Progenitor cell of endocrine pancreas (in vitro differentiated cells): ENCODE measurements around the gene MTREX. TPM values are rescaled to one million over a fixed set of nuclear protein-coding genes. Genes with fewer than 3 reads are reported as not detected.

ENCODE experiments used
- DNase-seq: peaks from one replicate; pipeline ENCODE4 v3.0.0; 2021; ENCODE audit warnings: low spot score; ENCODE audit not compliant: unreplicated experiment
- H3K27ac Mint-ChIP-seq: 2 replicates; pipeline ENCODE4 v1.8.0; 2021; ENCODE audit warnings: mild to moderate bottlenecking, moderate library complexity, mixed read lengths
- H3K27me3 Mint-ChIP-seq: 2 replicates; pipeline ENCODE4 v1.8.0; 2021; ENCODE audit warnings: mixed read lengths
- H3K36me3 Mint-ChIP-seq: 2 replicates; pipeline ENCODE4 v1.8.0; 2022; ENCODE audit warnings: mixed read lengths; ENCODE audit not compliant: insufficient read depth
- H3K4me1 Mint-ChIP-seq: 2 replicates; pipeline ENCODE4 v1.8.0; 2021; ENCODE audit warnings: low read depth, mixed read lengths
- H3K4me3 Mint-ChIP-seq: 2 replicates; pipeline ENCODE4 v1.8.0; 2021; ENCODE audit warnings: low read depth, mild to moderate bottlenecking, moderate library complexity, mixed read lengths
- H3K9me3 Mint-ChIP-seq: 2 replicates; pipeline ENCODE4 v1.8.0; 2021; ENCODE audit warnings: low read depth, mixed read lengths
- total RNA-seq: library from RNA; stranded (reverse); gene quantifications from 2 replicates; pipeline ENCODE4 v1.2.1, GENCODE V29; 2021
- TF ChIP-seq, protein P1 (sequence below): fragments of 200-600 bp; sonication (generic); IDR thresholded peaks from one replicate; pipeline ENCODE4 v1.5.0; 2021; ENCODE audit warnings: antibody characterized with exemption, mild to moderate bottlenecking; ENCODE audit not compliant: unreplicated experiment

Gene MTREX
- total RNA-seq, 1 donor from 2014 or later, result 75.5 TPM

DNA sequence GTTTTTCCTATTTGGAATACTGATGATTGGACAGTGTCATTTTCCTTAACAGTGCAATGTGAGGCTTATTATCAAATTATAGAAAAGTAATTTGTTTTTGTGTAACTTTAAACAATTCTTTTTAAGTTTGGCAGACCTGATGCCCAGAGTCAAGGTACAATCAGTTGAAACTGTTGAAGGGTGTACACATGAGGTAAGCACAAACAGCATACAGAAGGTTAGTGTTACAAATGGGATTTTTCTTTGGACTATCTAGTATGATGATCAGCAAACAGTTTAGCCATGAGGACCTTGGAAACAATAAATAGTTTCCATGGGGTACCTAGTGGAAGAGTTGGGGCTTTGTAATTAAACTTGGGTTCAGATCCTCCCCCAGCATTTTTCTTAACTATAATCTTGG lies 16.2 kb downstream of the MTREX start:
- H3K27me3 Mint-ChIP-seq, result no peaks in the 10 kb centered on the region
- peaks cover 16% of the 10 kb centered on the region for H3K36me3 Mint-ChIP-seq
- H3K4me1 Mint-ChIP-seq, result peaks cover 2% of the 10 kb centered on the region
- TF ChIP-seq, protein P1, sequence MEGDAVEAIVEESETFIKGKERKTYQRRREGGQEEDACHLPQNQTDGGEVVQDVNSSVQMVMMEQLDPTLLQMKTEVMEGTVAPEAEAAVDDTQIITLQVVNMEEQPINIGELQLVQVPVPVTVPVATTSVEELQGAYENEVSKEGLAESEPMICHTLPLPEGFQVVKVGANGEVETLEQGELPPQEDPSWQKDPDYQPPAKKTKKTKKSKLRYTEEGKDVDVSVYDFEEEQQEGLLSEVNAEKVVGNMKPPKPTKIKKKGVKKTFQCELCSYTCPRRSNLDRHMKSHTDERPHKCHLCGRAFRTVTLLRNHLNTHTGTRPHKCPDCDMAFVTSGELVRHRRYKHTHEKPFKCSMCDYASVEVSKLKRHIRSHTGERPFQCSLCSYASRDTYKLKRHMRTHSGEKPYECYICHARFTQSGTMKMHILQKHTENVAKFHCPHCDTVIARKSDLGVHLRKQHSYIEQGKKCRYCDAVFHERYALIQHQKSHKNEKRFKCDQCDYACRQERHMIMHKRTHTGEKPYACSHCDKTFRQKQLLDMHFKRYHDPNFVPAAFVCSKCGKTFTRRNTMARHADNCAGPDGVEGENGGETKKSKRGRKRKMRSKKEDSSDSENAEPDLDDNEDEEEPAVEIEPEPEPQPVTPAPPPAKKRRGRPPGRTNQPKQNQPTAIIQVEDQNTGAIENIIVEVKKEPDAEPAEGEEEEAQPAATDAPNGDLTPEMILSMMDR, result no peak
- H3K4me3 Mint-ChIP-seq, result no peak overlapping the region
- no peaks in the 10 kb centered on the region for H3K9me3 Mint-ChIP-seq
- DNase-seq, result no peak
- H3K27ac Mint-ChIP-seq, result no peak overlapping the region

DNA sequence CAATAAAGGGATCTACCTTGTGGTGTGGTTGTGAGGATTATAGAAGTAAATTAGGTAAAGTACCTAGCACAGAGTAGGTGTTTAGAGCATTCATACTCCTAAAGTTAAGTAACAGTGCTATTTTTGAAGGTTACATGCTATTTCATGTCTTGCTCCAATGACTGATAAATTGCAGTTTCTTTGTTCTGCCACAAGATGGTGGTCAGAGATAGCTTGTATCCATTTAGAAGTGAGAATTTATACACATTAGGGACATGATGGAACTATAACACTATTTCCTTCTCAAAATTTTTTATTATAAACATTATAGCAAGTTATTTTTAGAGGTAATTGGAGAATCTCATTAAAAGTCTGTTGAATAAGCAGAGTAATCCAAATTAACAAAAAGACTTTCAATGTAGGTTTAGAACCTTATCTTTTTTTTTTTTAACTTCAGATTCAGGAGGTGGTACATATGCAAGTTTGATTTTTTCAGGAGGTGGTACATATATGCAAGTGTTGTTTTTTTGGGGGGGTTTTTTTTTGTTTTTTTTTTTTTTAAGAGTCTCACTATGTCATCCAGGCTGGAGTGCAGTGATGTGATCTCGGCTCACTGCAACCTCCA lies 17.1 kb downstream of the MTREX start:
- Mint-ChIP-seq H3K4me1 (peaks cover 2% of the 10 kb centered on the region), H3K36me3 (peaks cover 22% of the 10 kb centered on the region), H3K9me3 (no peaks in the 10 kb centered on the region), H3K27ac (no peak overlapping the region), H3K27me3 (no peaks in the 10 kb centered on the region), H3K4me3 (no peak overlapping the region)
- no peak for DNase-seq
- TF ChIP-seq, protein P1, result peak; percentile 59

DNA sequence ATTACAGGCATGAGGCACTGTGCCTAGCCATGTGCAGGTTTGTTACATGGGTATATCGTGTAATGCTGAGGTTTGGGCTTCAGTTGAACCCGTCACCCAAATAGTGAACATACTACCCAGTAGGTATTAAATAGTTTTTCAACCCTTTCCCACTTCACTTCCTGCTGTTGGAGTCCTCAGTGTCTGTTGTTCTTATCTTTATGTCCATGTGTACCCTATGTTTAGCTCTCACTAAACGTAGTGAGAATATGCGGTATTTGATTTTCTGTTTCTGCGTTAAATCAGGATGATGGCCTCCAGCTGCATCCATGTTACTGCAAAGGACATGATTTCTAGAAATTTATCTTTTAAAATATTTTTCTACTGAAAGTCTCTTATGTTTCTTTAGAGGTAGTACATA lies 17.8 kb downstream of the MTREX start:
- H3K36me3 Mint-ChIP-seq, result peaks cover 27% of the 10 kb centered on the region

DNA sequence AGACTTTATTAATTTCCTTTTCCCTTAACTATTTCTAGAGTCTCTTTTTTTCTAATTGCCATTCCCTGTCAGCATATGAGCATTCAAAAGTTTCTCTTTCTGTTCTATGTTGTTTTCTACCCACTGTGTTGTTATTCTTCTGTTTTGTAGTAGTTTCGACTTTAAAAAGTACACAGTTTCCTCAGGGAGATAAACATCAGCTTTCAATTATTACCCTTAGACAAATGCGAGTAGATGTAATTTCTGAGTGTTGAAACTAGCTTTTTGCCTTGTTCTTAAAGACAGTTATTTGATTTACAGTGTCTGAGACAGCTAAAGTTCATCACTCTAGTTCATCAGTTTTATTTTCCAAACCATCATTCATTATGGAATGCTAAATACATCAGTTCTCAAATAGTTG lies 19.5 kb downstream of the MTREX start:
- Mint-ChIP-seq H3K9me3 (no peaks in the 10 kb centered on the region), H3K4me1 (peaks cover 4% of the 10 kb centered on the region), H3K36me3 (peaks cover 28% of the 10 kb centered on the region), H3K27me3 (no peaks in the 10 kb centered on the region), H3K4me3 (no peak overlapping the region), H3K27ac (no peak overlapping the region)
- TF ChIP-seq, protein P1, result no peak
- no peak for DNase-seq

More for the DNA sequence above, 17.8 kb downstream of the MTREX start:
- no peaks in the 10 kb centered on the region for H3K9me3 Mint-ChIP-seq
- H3K27ac Mint-ChIP-seq, result no peak overlapping the region
- H3K4me1 Mint-ChIP-seq, result peaks cover 4% of the 10 kb centered on the region
- H3K4me3 Mint-ChIP-seq, result no peak overlapping the region
- TF ChIP-seq, protein P1, result no peak
- H3K27me3 Mint-ChIP-seq, result no peaks in the 10 kb centered on the region
- DNase-seq, result no peak

DNA sequence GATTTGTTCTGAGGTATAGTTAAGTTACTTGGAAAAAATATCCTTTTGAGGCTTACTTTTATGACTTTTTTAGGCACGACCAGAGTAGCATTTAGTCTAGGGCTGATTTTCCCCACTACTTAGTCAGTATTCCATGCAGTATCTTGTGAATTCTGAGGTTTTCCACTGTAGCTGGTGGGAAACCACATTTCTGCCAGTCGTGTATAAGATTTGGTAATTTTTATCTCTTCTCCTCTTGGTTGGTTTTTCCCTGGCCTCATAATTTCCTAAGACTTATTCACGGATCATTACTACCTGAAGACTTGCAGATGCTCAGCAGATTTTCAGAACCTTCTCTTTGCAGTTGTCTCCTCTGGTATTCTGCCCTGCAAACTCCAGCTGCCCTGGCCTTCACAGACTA lies 23.5 kb downstream of the MTREX start:
- Mint-ChIP-seq H3K9me3 (no peaks in the 10 kb centered on the region), H3K27me3 (no peaks in the 10 kb centered on the region), H3K4me1 (peaks cover 2% of the 10 kb centered on the region), H3K4me3 (no peak overlapping the region), H3K27ac (no peak overlapping the region), H3K36me3 (peaks cover 32% of the 10 kb centered on the region)
- DNase-seq, result no peak
- TF ChIP-seq, protein P1, result no peak
